Activated CD8-positive, alpha-beta T cell treated with anti-CD3 and anti-CD28 coated beads, Interleukin-2, amount 10 ng/mL, durations not matched to agents 7 days and 5 days (primary cell): ENCODE measurements around the gene ATP7B. TPM values are rescaled to one million over a fixed set of nuclear protein-coding genes. Genes with fewer than 3 reads are reported as not detected.
A peak's percentile ranks its signal among the peaks of the same experiment; 100 is the strongest.

Experiments used
- ATAC-seq: fragments of 150-1000 bp; cut with Tn5 transposase; one replicate; pipeline ENCODE4 v1.10.0; 2021; ENCODE audit warnings: moderate library complexity
- CTCF ChIA-PET: fragments of 350-600 bp; sonication (Branson Sonifier 250); formaldehyde crosslinking; loops from one replicate; lab custom pipeline; 2021; ENCODE audit warnings: antibody characterized with exemption; lab: Charles Lee
- POLR2A ChIA-PET: fragments of 350-600 bp; sonication (Branson Sonifier 250); formaldehyde crosslinking; loops from one replicate; lab custom pipeline; 2021; ENCODE audit warnings: antibody characterized with exemption; lab: Charles Lee
- DNase-seq: peaks from one replicate; pipeline ENCODE4 v3.0.0-alpha.2; 2020
- H3K27ac Mint-ChIP-seq: one replicate; pipeline ENCODE4 v1.8.0; 2021; ENCODE audit warnings: mild to moderate bottlenecking, mixed read lengths
- H3K27me3 Mint-ChIP-seq: one replicate; pipeline ENCODE4 v1.8.0; 2021; ENCODE audit warnings: low read depth, mixed read lengths
- H3K36me3 Mint-ChIP-seq: one replicate; pipeline ENCODE4 v1.8.0; 2021; ENCODE audit warnings: low read depth, mixed read lengths
- H3K4me1 Mint-ChIP-seq: one replicate; pipeline ENCODE4 v1.8.0; 2021; ENCODE audit warnings: low read depth, mixed read lengths
- H3K4me3 Mint-ChIP-seq: one replicate; pipeline ENCODE4 v1.8.0; 2021; ENCODE audit warnings: mild to moderate bottlenecking, mixed read lengths
- H3K9me3 Mint-ChIP-seq: one replicate; pipeline ENCODE4 v1.8.0; 2022; ENCODE audit warnings: mixed read lengths; ENCODE audit not compliant: insufficient read depth
- total RNA-seq, 2 experiments: library from RNA; stranded (reverse); gene quantifications; one replicate each; pipeline ENCODE4 v1.2.3, GENCODE V29; 2021

ATP7B gene
- total RNA-seq, 2 experiments from 2014 or later = 0.29 to 0.37 TPM

DNA sequence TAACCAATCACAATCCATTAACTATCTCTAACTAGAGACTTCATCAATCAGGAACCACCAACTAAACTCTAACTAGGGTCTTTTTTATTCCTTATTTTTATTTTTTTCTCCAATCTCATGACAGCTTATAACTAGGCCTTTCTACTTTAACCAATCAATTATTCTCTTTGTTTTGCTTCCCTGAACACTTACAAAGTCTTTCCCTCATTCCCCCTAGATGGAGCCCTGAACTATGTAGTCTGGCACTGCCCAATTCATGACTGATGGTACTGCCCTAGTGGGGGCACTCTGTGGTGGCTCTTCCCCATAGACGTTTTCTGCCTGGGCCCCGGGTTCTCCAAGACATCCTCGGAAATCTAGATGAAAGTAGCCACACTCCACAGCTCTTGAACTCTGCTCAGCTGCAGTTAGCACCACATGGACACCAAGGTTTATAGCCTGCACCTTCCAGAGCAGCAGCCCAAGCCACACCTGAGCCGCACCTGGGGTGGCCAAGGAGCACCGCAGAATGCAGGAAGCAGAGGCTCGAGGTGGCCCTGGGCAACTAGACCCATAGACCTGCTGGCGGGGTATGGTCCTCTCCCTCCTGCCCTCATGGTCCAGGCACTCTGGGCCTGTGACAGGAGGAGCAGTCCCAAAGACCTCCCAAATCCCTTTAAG, 6.6 kb downstream of the ATP7B start:
- Mint-ChIP-seq H3K4me3 (no peak overlapping the region), H3K4me1 (no peaks in the 10 kb centered on the region), H3K27ac (no peak overlapping the region), H3K9me3 (no peaks in the 10 kb centered on the region), H3K36me3 (no peaks in the 10 kb centered on the region), H3K27me3 (peaks cover 21% of the 10 kb centered on the region)
- ATAC-seq (no peak), DNase-seq (no peak)
- POLR2A ChIA-PET = no interaction called here
- CTCF ChIA-PET = interaction anchor here (7.2 kb wide), 1 partner anchor 123 kb away, joined by 44 read pairs; the partner anchor contains the start of gene NEK5

DNA sequence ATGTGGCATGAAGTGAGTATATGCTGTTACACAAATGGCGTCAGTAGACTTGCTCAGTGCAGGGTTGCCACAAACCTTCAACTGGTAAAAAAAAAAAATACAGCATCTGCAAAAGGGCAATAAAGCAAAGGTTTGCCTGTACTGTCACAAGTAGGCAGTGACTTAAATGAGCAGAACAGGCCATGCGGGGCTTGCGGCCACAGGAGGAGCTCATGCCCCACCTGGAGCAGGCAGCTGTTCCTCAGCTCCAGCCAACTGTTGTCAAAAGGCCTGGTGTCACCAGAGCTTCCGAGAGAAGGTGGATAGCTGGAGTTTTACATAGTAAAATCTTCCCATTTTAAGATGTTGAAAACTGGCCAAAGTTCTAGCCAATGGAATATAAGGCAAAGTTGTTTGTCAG, 7.7 kb downstream of the ATP7B start:
- no peak for ATAC-seq
- POLR2A ChIA-PET = no interaction called here
- Mint-ChIP-seq H3K36me3 (no peaks in the 10 kb centered on the region), H3K27me3 (peaks cover 21% of the 10 kb centered on the region), H3K9me3 (no peaks in the 10 kb centered on the region), H3K27ac (no peak overlapping the region), H3K4me1 (no peaks in the 10 kb centered on the region), H3K4me3 (no peak overlapping the region)
- CTCF ChIA-PET = interaction anchor here (1.3 to 7.2 kb wide), 2 partner anchors 42 to 124 kb away, joined by 3 to 44 read pairs; partner anchors contain the start of gene NEK5
- DNase-seq = no peak

DNA sequence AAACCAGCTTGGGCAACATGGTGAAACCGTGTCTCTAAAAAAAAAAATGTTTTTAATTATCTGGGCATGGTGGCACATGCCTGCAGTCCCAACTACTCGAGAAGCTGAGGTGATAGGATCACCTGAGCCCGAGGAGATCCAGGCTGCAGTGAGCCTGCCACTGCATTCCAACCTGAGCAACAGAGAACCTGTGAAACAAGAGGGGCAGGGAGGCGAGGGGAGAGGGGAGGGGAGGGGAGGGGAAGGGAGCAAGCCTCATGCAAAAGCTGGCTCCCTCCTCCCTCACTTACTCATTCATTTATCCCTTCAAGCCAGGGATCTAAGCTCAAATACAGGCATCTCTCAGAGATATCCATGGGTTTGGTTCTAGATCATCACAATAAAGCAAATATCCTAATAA, 8.9 kb downstream of the ATP7B start:
- Mint-ChIP-seq H3K36me3 (no peaks in the 10 kb centered on the region), H3K27ac (no peak overlapping the region), H3K9me3 (no peaks in the 10 kb centered on the region), H3K4me3 (no peak overlapping the region), H3K27me3 (peaks cover 26% of the 10 kb centered on the region), H3K4me1 (no peaks in the 10 kb centered on the region)
- ChIA-PET CTCF (interaction anchor here (1.3 to 7.2 kb wide), 4 partner anchors 10 to 125 kb away, joined by 3 to 44 read pairs (median 16); partner anchors contain the start of genes ALG11, ATP7B and NEK5), POLR2A (no interaction called here)
- no peak for ATAC-seq
- no peak for DNase-seq

DNA sequence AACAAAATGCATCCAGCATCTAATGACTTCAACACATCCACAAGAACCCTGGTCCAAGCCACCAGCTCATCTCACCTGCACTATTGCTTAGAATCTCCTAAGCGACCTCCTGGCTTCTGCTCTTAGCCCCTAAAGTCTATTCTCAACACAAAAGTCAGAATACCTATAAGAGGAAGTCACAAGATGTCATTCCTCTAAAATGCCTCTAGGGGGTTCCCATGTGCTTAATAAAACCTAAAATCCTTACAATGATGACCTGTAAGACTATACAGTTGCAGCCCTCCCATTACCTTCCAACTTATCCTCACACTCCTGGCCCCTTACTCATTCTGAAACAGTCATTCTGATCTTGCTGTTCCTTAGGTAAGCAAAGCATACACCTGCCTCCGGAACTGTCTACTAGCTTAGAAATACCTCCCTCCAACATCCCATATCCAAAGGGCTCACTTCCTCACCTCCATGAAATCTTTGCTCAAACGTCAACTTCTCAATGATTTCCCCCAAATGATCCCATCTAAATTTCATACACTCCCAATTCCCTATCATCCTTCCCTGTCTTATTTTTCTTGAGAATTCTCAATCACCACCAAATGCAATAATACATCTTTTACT, 10.0 kb downstream of the ATP7B start:
- Mint-ChIP-seq H3K27me3 (peaks cover 24% of the 10 kb centered on the region), H3K4me1 (no peaks in the 10 kb centered on the region), H3K9me3 (no peaks in the 10 kb centered on the region), H3K27ac (no peak overlapping the region), H3K4me3 (no peak overlapping the region), H3K36me3 (no peaks in the 10 kb centered on the region)
- ChIA-PET CTCF (interaction anchor here (0.6 to 7.2 kb wide), 9 partner anchors 9 to 449 kb away, joined by 3 to 44 read pairs (median 4); partner anchors contain the start of genes ALG11, ATP7B, NEK5 and VPS36), POLR2A (no interaction called here)
- peak; percentile 83 for ATAC-seq
- no peak for DNase-seq

DNA sequence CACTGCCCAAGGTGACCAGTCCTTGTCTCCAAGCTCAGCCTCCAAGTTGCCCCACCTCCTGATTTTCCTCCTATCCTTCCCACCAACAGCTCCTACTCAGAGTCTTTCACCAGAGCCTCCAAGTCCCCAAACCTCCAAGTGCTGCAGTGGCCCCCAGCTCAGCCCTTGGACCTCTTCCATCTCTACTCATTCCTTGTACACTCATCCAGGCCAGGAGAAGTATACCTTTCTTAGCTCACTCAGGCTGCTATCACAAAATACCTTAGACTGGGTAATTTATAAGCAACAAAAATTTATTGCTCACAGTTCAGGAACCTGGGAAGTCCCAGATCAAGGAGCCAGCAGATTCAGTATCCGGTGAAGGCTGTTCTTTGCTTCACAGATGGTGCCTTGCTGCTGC, 11.3 kb downstream of the ATP7B start:
- no peak overlapping the region for H3K4me3 Mint-ChIP-seq
- H3K36me3 Mint-ChIP-seq = no peaks in the 10 kb centered on the region
- H3K4me1 Mint-ChIP-seq = peaks cover 6% of the 10 kb centered on the region
- POLR2A ChIA-PET = interaction anchor here (0.6 kb wide), 1 partner anchor 21 kb away, joined by 3 read pairs; no protein-coding TSS in a partner anchor
- H3K27me3 Mint-ChIP-seq = peaks cover 23% of the 10 kb centered on the region
- no peaks in the 10 kb centered on the region for H3K9me3 Mint-ChIP-seq
- DNase-seq (no peak), ATAC-seq (no peak)
- no peak overlapping the region for H3K27ac Mint-ChIP-seq
- CTCF ChIA-PET = interaction anchor here (1.3 to 7.2 kb wide), 4 partner anchors 8 to 451 kb away, joined by 4 to 44 read pairs (median 16); partner anchors contain the start of genes ALG11, ATP7B, NEK5 and VPS36

DNA sequence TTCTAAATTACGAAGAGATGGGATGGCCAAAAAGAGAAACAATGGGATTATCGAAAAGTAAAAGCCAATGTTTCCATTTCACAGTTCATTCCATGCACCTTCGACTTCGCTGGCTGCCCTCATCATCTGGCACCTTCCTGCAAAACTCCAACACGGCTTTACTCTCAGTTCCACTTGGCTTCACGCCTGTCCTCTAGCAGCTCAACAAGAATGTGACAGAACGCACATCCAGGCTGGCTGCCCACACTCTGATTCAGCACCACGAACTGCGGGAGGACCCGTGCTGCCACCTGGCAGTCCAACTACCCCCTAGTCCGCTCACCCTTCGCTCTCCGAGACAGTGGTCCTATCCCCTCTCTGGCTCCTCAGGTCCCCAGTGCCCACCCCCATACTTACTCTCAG, 11.7 kb downstream of the ATP7B start:
- POLR2A ChIA-PET = no interaction called here
- Mint-ChIP-seq H3K4me3 (no peak overlapping the region), H3K36me3 (no peaks in the 10 kb centered on the region), H3K9me3 (no peaks in the 10 kb centered on the region), H3K4me1 (peaks cover 6% of the 10 kb centered on the region), H3K27me3 (peaks cover 25% of the 10 kb centered on the region), H3K27ac (no peak overlapping the region)
- DNase-seq (no peak), ATAC-seq (no peak)
- CTCF ChIA-PET = interaction anchor here (1.1 to 7.2 kb wide), 3 partner anchors 14 to 157 kb away, joined by 3 to 44 read pairs (median 23); partner anchors contain the start of genes ALG11, ATP7B and NEK5

DNA sequence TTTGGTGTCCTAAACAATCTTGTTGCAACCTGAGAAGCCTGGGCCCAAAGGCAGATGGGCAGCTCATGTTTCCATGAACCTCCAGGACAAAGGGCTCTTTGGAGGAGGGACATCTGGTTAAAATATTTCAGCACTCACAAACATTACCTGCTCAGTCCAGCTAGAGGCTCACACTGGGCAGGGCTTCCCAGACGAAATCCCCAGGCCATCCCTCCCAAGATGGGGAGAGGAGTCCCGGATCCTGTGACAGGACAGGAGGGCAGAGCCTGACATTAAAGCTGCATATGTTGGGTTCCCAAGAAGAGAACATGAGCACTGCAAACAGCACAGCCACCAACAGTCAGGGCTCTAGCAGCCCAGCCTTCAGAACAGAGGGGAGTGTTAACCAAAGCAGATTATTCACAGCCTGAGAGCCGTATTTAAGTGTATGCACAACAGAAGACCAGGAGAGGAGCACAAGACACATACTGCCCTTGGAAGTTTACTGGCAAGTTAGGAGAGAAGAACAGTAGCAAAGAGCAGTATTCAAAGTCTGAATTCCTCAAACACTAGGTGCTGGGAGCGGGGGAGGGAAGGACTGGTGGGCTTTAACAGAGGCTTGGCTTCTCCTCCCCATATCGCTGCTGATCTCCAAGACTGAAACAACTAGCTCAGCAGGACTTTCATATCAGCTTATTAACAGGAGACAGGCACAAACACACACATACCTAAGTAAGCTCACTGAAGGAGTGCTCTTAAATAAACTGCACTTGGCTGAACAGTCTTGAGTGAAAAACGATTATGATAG, 12.3 kb downstream of the ATP7B start:
- no peak for ATAC-seq
- ChIA-PET CTCF (interaction anchor here (1.1 to 7.2 kb wide), 3 partner anchors 14 to 158 kb away, joined by 3 to 44 read pairs (median 23); partner anchors contain the start of genes ALG11, ATP7B and NEK5), POLR2A (interaction anchor here (1.2 kb wide), 1 partner anchor 14 kb away, joined by 3 read pairs; no protein-coding TSS in a partner anchor)
- Mint-ChIP-seq H3K4me1 (peaks cover 6% of the 10 kb centered on the region), H3K27ac (no peak overlapping the region), H3K9me3 (no peaks in the 10 kb centered on the region), H3K27me3 (peaks cover 27% of the 10 kb centered on the region), H3K4me3 (no peak overlapping the region), H3K36me3 (no peaks in the 10 kb centered on the region)
- DNase-seq = no peak

DNA sequence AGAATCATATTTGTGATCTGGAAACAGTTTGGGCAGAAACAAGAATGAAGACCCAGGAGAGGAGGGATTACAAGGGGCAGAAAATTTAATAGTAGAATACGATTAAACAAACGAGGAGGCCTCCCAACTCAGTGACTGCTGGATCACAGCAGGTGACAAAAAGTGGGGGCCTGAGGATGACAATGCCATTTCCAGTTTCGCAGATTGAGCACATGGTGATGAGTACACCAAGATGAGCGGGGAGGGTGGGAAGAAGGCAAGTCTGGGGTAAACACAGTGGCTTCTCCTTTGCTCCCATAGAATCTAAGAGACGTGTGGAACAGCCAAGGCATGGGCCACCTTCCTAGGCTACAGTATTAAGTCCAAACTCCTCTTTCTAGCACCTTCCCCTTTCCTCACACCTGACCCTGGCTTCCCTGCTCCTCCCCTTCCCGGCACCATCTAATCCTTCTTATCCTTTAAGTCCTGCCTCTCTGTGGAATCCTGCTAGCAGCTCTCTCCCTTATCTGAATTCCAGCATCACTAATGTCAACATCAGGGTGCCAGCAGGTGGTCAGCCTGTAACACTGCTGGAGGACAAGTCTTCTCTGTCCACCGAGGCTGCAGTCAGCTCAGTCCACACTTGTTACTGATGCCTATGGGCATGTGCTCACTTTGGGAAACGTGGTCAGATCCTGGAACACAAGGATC, 13.5 kb downstream of the ATP7B start:
- CTCF ChIA-PET = interaction anchor here (7.2 kb wide), 1 partner anchor 130 kb away, joined by 44 read pairs; the partner anchor contains the start of gene NEK5
- no peak for ATAC-seq
- POLR2A ChIA-PET = interaction anchor here (1.2 kb wide), 1 partner anchor 15 kb away, joined by 3 read pairs; no protein-coding TSS in a partner anchor
- peaks cover 27% of the 10 kb centered on the region for H3K27me3 Mint-ChIP-seq
- no peak overlapping the region for H3K4me3 Mint-ChIP-seq
- H3K4me1 Mint-ChIP-seq = peaks cover 6% of the 10 kb centered on the region
- H3K27ac Mint-ChIP-seq = no peak overlapping the region
- H3K9me3 Mint-ChIP-seq = no peaks in the 10 kb centered on the region
- no peaks in the 10 kb centered on the region for H3K36me3 Mint-ChIP-seq
- DNase-seq = no peak

DNA sequence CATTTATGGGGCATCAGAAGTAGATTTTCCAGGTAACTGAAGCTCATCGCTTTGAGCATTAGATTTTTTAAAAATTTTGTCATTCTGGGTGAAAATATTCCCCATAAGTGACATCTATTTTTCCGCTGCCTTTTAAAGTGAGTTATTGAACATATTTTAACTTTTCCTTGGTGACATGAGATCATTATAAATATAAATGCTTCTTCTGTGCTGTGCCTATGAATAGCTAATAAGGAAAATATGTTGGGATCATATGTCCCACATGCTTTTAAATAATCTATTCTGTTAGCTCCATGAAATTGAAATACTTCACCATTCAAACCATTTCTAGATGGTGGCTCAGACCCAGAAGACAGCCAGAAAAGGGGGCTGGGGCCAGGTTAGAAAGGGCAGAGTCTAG, 14.1 kb downstream of the ATP7B start:
- H3K9me3 Mint-ChIP-seq = no peaks in the 10 kb centered on the region
- DNase-seq = no peak
- peaks cover 27% of the 10 kb centered on the region for H3K27me3 Mint-ChIP-seq
- POLR2A ChIA-PET = no interaction called here
- H3K4me3 Mint-ChIP-seq = no peak overlapping the region
- no peak for ATAC-seq
- peaks cover 6% of the 10 kb centered on the region for H3K4me1 Mint-ChIP-seq
- CTCF ChIA-PET = no interaction called here
- no peak overlapping the region for H3K27ac Mint-ChIP-seq
- H3K36me3 Mint-ChIP-seq = no peaks in the 10 kb centered on the region

DNA sequence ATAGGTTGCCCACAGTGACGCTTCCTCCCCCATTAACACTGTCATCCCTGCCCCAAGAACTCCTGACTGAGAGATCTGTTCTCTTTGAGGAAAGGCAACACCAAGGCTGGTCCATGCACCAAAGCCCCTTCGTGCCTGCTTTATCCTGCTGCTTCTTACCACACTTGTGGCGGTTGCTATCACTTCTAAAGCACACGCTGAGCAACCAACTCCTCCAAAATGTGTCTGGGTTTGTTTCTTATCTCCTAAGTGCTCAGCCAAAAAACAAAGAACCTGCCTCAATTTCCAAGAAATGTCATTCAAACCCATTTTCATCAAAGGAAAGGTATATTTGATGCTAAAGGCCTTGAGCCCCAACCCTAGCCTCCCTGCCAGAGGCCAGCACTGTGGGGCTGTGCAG, 14.6 kb downstream of the ATP7B start:
- ChIA-PET CTCF (no interaction called here), POLR2A (no interaction called here)
- no peak for DNase-seq
- no peak overlapping the region for H3K4me3 Mint-ChIP-seq
- H3K27me3 Mint-ChIP-seq = peaks cover 27% of the 10 kb centered on the region
- no peak overlapping the region for H3K27ac Mint-ChIP-seq
- no peaks in the 10 kb centered on the region for H3K9me3 Mint-ChIP-seq
- no peaks in the 10 kb centered on the region for H3K36me3 Mint-ChIP-seq
- H3K4me1 Mint-ChIP-seq = peaks cover 6% of the 10 kb centered on the region
- ATAC-seq = no peak
